ENCODE results near the gene ZNF660. TPM values are rescaled to one million over a fixed set of nuclear protein-coding genes. Genes with fewer than 3 reads are reported as not detected.
A peak's percentile ranks its signal among the peaks of the same experiment; 100 is the strongest.

The ZNF660 gene
- total RNA-seq, 2 experiments from 2014 or later: 0.03 to 0.05 TPM

DNA sequence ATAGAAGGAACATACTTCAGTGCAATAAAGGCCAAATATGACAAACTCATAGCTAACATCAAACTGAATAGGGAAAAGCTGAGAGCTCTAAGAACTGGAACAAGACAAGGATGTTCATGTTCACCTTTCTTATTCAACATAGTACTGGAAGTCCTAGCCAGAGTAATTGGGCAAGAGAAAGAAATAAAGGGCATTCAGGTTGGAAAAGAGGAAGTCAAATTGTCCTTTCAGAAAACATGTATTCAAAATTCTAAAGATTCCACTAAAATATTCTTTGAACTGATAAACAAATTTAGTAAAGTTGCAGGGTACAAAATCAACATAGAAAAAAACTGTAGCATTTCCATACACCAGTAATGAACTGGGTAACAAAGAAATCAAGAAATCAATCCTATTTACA lies 27.9 kb downstream of the ZNF660 start:
- H3K4me1 Mint-ChIP-seq (ENCODE audit: low read depth): no peaks in the 10 kb centered on the region
- H3K9me3 Mint-ChIP-seq: peaks cover 4% of the 10 kb centered on the region
- no peak overlapping the region for H3K4me3 ChIP-seq (ENCODE audit: low read length)
- no peak overlapping the region for H3K27ac ChIP-seq (ENCODE audit: low read depth in 1 of 2, low read length in 2 of 2)
- intact Hi-C loops (cut with DNase I, micrococcal nuclease): no loop called here
- ChIA-PET POLR2A (interaction anchor here (0.7 kb wide), 1 partner anchor 111 kb away, joined by 3 read pairs; no protein-coding TSS in a partner anchor), CTCF (no interaction called here)
- H3K9me3 ChIP-seq (ENCODE audit: control insufficient read depth in 1 of 2, insufficient read depth in 1 of 2, low read length in 2 of 2): peaks cover 0 to 2% of the 10 kb centered on the region in 2 experiments
- H3K27ac Mint-ChIP-seq: no peak overlapping the region
- H3K4me3 Mint-ChIP-seq: no peak overlapping the region
- no peak for ATAC-seq (ENCODE audit: poor library complexity)
- no peaks in the 10 kb centered on the region for H3K36me3 ChIP-seq (ENCODE audit: insufficient read depth, low read length)
- H3K36me3 Mint-ChIP-seq (ENCODE audit: low read depth): no peaks in the 10 kb centered on the region
- DNase-seq: no peak
- H3K27me3 Mint-ChIP-seq: peaks cover 4% of the 10 kb centered on the region
- H3K27me3 ChIP-seq (ENCODE audit: control insufficient read depth in 1 of 2, insufficient read depth in 2 of 2, low read length in 2 of 2): no peaks in the 10 kb centered on the region
- TF ChIP-seq, protein P1, sequence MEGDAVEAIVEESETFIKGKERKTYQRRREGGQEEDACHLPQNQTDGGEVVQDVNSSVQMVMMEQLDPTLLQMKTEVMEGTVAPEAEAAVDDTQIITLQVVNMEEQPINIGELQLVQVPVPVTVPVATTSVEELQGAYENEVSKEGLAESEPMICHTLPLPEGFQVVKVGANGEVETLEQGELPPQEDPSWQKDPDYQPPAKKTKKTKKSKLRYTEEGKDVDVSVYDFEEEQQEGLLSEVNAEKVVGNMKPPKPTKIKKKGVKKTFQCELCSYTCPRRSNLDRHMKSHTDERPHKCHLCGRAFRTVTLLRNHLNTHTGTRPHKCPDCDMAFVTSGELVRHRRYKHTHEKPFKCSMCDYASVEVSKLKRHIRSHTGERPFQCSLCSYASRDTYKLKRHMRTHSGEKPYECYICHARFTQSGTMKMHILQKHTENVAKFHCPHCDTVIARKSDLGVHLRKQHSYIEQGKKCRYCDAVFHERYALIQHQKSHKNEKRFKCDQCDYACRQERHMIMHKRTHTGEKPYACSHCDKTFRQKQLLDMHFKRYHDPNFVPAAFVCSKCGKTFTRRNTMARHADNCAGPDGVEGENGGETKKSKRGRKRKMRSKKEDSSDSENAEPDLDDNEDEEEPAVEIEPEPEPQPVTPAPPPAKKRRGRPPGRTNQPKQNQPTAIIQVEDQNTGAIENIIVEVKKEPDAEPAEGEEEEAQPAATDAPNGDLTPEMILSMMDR (IDR thresholded peaks at IDR 0.05): no peak
- no peaks in the 10 kb centered on the region for H3K4me1 ChIP-seq (ENCODE audit: insufficient read depth, low read length)

DNA sequence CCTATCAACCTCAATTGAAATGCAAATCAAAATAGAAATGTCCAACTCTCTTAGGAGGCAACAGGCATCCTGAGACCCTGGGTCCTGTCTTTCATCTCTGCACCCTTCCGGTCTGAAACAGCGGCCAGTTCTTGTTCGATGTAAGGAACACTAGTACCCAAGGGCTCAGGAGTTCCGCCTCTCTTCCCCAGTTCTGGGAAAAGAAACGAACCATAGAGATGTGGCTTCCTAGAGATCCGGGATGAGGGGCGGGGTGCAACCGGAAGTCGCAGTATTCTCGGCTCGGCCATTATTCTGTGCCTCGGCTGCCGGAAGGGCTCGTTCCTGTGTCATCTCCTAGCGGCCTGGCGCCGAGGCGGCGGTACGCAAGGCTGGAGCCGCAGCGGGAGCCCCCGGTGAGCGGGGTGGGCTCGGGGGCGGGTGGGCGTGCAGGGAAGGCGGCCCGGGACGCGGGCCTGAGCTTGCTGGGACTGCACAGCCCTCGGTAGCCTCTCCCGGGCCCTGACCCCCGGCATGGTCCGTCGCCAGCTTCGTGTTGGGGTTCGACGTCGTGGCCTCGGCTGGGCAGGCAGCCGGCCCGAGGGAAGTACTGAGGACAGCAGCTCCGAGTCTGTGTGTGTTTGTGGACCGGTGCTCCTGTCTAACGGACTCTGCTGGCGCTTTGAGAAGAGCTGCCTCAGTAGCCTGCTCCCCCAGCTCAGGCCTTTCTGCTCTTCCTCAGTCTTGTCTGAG lies 40.2 kb downstream of the ZNF660 start, which contains the start of gene ZNF197:
ZNF197 (plus strand) TSS at position 288 of the 732 bp plus-strand sequence. CDS start 4,119 bp downstream, outside the sequence.
- Mint-ChIP-seq H3K36me3 (ENCODE audit: low read depth) (peaks cover 45% of the 10 kb centered on the region), H3K9me3 (no peaks in the 10 kb centered on the region), H3K4me1 (ENCODE audit: low read depth) (peaks cover 54% of the 10 kb centered on the region), H3K27me3 (no peaks in the 10 kb centered on the region), H3K4me3 (peak within 1 kb of the TSS; percentile 93), H3K27ac (peak within 1 kb of the TSS; percentile 82)
- no peaks in the 10 kb centered on the region for H3K9me3 ChIP-seq (ENCODE audit: control insufficient read depth in 1 of 2, insufficient read depth in 1 of 2, low read length in 2 of 2)
- H3K4me3 ChIP-seq (ENCODE audit: low read length): peak within 1 kb of the TSS; percentile 93
- TF ChIP-seq, protein P1 (IDR thresholded peaks at IDR 0.05): no peak
- intact Hi-C loops (cut with DNase I, micrococcal nuclease): loop anchor here in 1 of 2 experiments (2.0 to 10.0 kb wide), 4 partner anchors 73 to 290 kb away; partner anchors contain the start of genes TCAIM and ZNF445
- peaks cover 18% of the 10 kb centered on the region for H3K4me1 ChIP-seq (ENCODE audit: insufficient read depth, low read length)
- DNase-seq: peak; percentile 7 to 70 (median 36)
- H3K36me3 ChIP-seq (ENCODE audit: insufficient read depth, low read length): peaks cover 17% of the 10 kb centered on the region
- no peaks in the 10 kb centered on the region for H3K27me3 ChIP-seq (ENCODE audit: control insufficient read depth in 1 of 2, insufficient read depth in 2 of 2, low read length in 2 of 2)
- POLR2A ChIA-PET: interaction anchor here (0.8 to 2.4 kb wide), 9 partner anchors 8 to 351 kb away, joined by 3 to 9 read pairs (median 4); partner anchors contain the start of genes EXOSC7, KIAA1143, KIF15 and TCAIM
- H3K27ac ChIP-seq (ENCODE audit: low read depth in 1 of 2, low read length in 2 of 2): no peak within 1 kb of the TSS
- peak; percentile 56 for ATAC-seq (ENCODE audit: poor library complexity)
- CTCF ChIA-PET: interaction anchor here (1.6 kb wide), 1 partner anchor 93 kb away, joined by 4 read pairs; no protein-coding TSS in a partner anchor

DNA sequence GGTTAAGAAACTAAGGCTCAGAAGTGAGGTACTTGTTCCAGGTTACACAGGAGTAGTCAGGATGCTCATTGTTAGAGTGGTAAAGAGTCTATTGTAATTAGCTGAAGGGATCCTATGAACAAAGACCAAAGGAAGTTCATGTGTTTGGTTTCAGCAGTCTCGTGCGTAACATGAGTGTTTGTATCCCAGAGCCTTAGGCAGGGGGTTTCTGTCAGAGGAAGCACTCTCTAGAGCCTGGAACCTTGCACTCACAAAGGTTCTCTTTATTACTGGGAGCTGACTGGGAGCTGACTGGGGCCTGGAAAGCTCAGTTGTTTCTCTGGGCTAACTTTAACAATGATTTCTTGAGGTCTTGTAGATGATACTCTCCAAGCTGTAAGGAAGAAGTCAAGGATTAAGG lies 44.0 kb downstream of the ZNF660 start:
- no peak overlapping the region for H3K27ac Mint-ChIP-seq

More for the DNA sequence above, 44.0 kb downstream of the ZNF660 start:
- ChIA-PET CTCF (no interaction called here), POLR2A (no interaction called here)
- H3K9me3 Mint-ChIP-seq: no peaks in the 10 kb centered on the region
- TF ChIP-seq, protein P1 (IDR thresholded peaks at IDR 0.05): no peak
- H3K27me3 Mint-ChIP-seq: no peaks in the 10 kb centered on the region
- Histone ChIP-seq H3K36me3 (ENCODE audit: insufficient read depth, low read length) (peaks cover 48% of the 10 kb centered on the region), H3K9me3 (ENCODE audit: control insufficient read depth in 1 of 2, insufficient read depth in 1 of 2, low read length in 2 of 2) (no peaks in the 10 kb centered on the region), H3K4me3 (ENCODE audit: low read length) (no peak overlapping the region), H3K27ac (ENCODE audit: low read depth in 1 of 2, low read length in 2 of 2) (no peak overlapping the region), H3K4me1 (ENCODE audit: insufficient read depth, low read length) (peaks cover 18% of the 10 kb centered on the region), H3K27me3 (ENCODE audit: control insufficient read depth in 1 of 2, insufficient read depth in 2 of 2, low read length in 2 of 2) (no peaks in the 10 kb centered on the region)
- H3K4me3 Mint-ChIP-seq: peak overlapping the region; percentile 42
- DNase-seq (no peak), ATAC-seq (ENCODE audit: poor library complexity) (no peak)
- peaks cover 57% of the 10 kb centered on the region for H3K4me1 Mint-ChIP-seq (ENCODE audit: low read depth)
- peaks cover 79% of the 10 kb centered on the region for H3K36me3 Mint-ChIP-seq (ENCODE audit: low read depth)
- intact Hi-C loops (cut with DNase I, micrococcal nuclease): loop anchor here in 1 of 2 experiments (10.0 kb wide), 2 partner anchors 114 to 294 kb away; partner anchors contain the start of gene TCAIM
